Measurements from ENCODE around the gene ASRGL1.

DNA sequence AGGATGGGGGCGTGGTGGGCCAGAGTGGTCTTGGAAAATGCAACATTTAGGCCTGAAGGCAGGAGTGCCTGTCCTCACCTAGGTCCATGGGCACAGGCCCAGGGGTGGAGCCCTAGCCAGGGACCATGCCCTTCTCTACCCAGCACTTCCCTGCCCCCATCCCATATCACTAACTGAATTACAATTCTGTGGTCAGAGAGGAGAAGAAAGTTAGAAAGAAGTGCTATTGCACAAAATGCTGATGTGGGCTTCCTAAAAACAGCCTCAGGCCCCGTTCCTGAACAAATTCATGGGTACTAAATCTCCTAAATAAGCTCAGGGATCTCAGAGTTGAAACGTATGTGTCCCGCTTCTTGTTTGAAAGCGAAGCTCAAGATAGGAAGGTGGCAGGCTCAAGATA is 3.5 kb upstream of the ASRGL1 start:
- TF ChIP-seq CTCF (IDR thresholded peaks at IDR 0.05) (no peak), POLR2A (IDR thresholded peaks at IDR 0.05) (no peak)
